Measurements from ENCODE around the gene MYBPC2.

The MYBPC2 gene

DNA sequence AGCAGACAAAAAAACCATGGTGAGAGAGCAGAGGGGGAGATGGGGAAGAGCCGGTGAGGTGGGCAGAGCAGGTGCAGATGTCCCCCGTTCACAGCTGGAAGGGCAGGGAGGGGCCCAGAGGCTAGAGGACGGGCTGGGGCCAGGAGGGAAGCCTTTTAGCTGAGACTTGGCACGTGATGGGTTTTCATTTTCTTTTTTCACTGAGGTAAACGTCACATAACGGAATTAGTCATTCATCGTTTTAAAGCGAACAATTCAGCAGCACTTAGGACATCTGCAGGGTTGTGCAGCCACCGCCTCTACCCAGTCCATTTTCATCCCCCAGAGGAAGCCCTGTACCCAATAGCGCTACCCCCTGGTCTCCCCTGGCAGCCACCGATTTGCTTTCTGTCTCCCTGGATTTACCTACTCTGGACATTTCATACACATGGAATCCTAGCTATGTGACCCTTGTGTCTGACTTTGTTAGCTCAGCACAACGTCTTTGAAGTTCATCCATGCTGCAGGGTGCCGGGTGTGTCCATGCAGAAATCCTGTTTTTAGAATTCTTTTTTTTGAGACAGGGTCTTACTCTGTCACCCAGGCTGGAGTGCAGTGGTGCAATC, 27.6 kb downstream of the MYBPC2 start:
- intact Hi-C loops (cut with DNase I; ENCODE audit: low total_unique reads): no loop called here
- H3K27me3 ChIP-seq: peaks cover 0 to 82% of the 10 kb centered on the region in 2 donors
- DNase-seq: no peak
- H3K36me3 ChIP-seq: no peaks in the 10 kb centered on the region
- no peak overlapping the region for H3K4me3 ChIP-seq
- TF ChIP-seq, protein P1, sequence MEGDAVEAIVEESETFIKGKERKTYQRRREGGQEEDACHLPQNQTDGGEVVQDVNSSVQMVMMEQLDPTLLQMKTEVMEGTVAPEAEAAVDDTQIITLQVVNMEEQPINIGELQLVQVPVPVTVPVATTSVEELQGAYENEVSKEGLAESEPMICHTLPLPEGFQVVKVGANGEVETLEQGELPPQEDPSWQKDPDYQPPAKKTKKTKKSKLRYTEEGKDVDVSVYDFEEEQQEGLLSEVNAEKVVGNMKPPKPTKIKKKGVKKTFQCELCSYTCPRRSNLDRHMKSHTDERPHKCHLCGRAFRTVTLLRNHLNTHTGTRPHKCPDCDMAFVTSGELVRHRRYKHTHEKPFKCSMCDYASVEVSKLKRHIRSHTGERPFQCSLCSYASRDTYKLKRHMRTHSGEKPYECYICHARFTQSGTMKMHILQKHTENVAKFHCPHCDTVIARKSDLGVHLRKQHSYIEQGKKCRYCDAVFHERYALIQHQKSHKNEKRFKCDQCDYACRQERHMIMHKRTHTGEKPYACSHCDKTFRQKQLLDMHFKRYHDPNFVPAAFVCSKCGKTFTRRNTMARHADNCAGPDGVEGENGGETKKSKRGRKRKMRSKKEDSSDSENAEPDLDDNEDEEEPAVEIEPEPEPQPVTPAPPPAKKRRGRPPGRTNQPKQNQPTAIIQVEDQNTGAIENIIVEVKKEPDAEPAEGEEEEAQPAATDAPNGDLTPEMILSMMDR (IDR thresholded peaks at IDR 0.05): no peak
- no peaks in the 10 kb centered on the region for H3K9me3 ChIP-seq
- no peak overlapping the region for H3K27ac ChIP-seq
- no peaks in the 10 kb centered on the region for H3K4me1 ChIP-seq

DNA sequence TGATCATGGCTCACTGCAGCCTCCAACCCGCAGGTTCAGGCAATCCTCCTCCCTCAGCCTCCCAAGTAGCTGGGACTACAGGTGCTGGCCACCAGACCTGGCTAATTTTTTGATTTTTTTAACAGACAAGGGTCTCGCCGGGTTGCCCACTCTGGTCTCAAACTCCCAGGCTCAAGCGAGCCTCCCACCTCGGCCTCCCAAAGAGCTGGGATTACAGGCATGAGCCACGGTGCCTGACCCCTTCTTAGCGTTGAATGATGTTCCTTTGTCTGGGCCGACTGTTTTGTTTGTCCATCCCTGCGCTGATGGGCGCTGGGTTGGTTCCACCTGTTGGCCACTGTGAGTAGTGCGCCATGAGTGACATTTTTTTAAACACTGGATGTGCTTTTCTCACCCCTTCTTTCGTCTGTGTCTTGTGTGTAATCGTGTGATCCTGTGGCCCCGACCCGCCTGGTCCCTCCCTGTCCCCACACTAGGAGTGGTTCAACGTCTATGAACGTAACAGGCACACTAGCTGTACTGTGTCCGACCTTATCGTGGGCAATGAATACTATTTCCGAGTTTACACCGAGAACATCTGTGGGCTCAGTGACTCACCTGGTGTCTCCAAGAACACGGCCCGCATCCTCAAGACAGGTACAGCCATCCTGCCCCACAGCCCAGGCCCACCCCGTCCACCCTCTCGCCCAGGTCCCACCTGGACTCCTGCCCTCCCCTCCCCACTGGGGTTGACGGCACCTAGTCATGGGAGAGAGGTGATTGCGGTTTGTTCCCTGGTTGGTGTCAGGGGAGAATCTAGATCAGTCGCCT, 28.6 kb downstream of the MYBPC2 start:
- no peaks in the 10 kb centered on the region for H3K4me1 ChIP-seq
- H3K9me3 ChIP-seq: no peaks in the 10 kb centered on the region
- TF ChIP-seq, protein P1 (IDR thresholded peaks at IDR 0.05): peak; percentile 58 to 66
- intact Hi-C loops (cut with DNase I; ENCODE audit: low total_unique reads): no loop called here
- no peak overlapping the region for H3K4me3 ChIP-seq
- H3K27me3 ChIP-seq: peaks cover 0 to 88% of the 10 kb centered on the region in 2 donors
- H3K36me3 ChIP-seq: no peaks in the 10 kb centered on the region
- no peak overlapping the region for H3K27ac ChIP-seq
- peak in 1 of 2 donors; percentile 58 for DNase-seq

DNA sequence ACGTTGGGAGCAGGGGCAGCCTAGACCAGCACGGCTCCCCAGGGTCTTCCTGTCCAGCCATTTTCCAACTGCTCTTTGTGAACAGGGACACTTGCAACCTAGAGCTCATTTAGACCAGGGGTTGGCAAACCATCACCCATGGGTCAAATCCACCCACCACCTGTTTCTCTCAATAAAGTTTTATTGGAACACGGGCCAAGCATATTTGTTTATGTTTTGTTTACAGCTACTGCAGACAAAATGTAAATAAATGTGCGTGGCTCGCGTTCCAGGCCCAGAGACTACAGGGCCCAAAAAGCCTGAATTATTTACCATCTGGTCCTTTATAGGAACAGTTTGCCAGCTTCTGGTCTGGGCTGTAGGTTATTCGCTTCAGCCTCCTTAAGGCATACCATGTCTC, 30.3 kb downstream of the MYBPC2 start:
- Histone ChIP-seq H3K27ac (no peak overlapping the region), H3K36me3 (no peaks in the 10 kb centered on the region), H3K27me3 (peaks cover 0 to 89% of the 10 kb centered on the region in 2 donors), H3K4me1 (no peaks in the 10 kb centered on the region), H3K9me3 (no peaks in the 10 kb centered on the region), H3K4me3 (no peak overlapping the region)
- TF ChIP-seq, protein P1 (IDR thresholded peaks at IDR 0.05): no peak
- intact Hi-C loops (cut with DNase I; ENCODE audit: low total_unique reads): no loop called here
- no peak for DNase-seq

DNA sequence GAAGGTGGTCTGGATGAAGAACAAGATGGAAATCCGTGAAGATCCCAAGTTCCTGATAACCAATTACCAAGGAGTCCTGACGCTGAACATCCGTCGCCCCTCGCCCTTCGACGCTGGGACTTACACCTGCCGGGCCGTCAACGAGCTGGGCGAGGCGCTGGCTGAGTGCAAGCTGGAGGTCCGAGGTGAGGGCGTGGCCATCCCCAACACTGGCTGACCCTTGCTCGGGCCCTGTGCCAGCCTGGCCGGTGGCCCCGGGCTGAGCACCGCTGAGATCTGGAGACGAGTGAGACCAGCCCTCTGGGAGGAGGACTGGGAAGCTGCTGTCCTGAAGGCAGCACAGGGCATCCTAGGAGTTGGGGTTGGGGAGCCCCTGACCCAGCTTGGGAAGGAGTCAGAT, 31.7 kb downstream of the MYBPC2 start:
- Histone ChIP-seq H3K27me3 (peaks cover 0 to 80% of the 10 kb centered on the region in 2 donors), H3K4me1 (no peaks in the 10 kb centered on the region), H3K9me3 (no peaks in the 10 kb centered on the region), H3K27ac (no peak overlapping the region), H3K4me3 (no peak overlapping the region), H3K36me3 (no peaks in the 10 kb centered on the region)
- no peak for DNase-seq
- TF ChIP-seq, protein P1 (IDR thresholded peaks at IDR 0.05): no peak
- intact Hi-C loops (cut with DNase I; ENCODE audit: low total_unique reads): no loop called here

DNA sequence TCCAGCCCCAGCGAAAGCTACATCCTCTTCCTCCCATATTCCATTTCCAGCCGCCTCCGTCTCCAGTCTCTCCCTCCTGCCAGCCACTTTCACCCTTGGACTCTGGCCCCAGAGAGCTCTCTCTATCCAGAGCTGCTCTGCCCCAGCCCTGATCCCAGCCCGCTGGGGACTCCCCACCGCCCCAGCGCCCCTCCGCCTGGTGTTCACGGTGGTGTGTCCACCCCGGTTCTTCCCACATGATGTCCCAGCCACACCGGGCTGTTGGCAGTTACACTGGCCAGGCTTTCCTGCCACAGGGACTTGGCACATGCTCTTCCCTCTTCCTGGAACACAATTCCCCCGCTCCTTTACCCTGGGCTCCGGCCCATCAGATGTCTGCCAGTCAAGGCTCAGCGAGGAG, 32.3 kb downstream of the MYBPC2 start:
- Histone ChIP-seq H3K9me3 (no peaks in the 10 kb centered on the region), H3K27me3 (peaks cover 0 to 78% of the 10 kb centered on the region in 2 donors), H3K36me3 (no peaks in the 10 kb centered on the region), H3K27ac (no peak overlapping the region), H3K4me3 (no peak overlapping the region), H3K4me1 (no peaks in the 10 kb centered on the region)
- TF ChIP-seq, protein P1 (IDR thresholded peaks at IDR 0.05): no peak
- no peak for DNase-seq
- intact Hi-C loops (cut with DNase I; ENCODE audit: low total_unique reads): no loop called here

Measured in tibial artery (tissue), 4 donors.